ENCODE results near the gene SGF29.

Gene SGF29

GRCh38 chr16:28569021-28569420 is 15.3 kb downstream of the SGF29 start:
- Mint-ChIP-seq H3K4me1 (peaks cover 7% of the 10 kb centered on the region), H3K36me3 (ENCODE audit: low read depth) (peaks cover 26% of the 10 kb centered on the region), H3K4me3 (no peak overlapping the region), H3K27ac (no peak overlapping the region), H3K9me3 (peaks cover 10% of the 10 kb centered on the region), H3K27me3 (no peaks in the 10 kb centered on the region)
- DNase-seq (no peak), ATAC-seq (no peak)

GRCh38 chr16:28569968-28570752 is 16.4 kb downstream of the SGF29 start:
- H3K27ac Mint-ChIP-seq: no peak overlapping the region
- H3K36me3 Mint-ChIP-seq (ENCODE audit: low read depth): peaks cover 25% of the 10 kb centered on the region
- H3K4me3 Mint-ChIP-seq: no peak overlapping the region
- no peaks in the 10 kb centered on the region for H3K27me3 Mint-ChIP-seq
- H3K9me3 Mint-ChIP-seq: peaks cover 10% of the 10 kb centered on the region
- no peak for ATAC-seq
- peaks cover 7% of the 10 kb centered on the region for H3K4me1 Mint-ChIP-seq
- DNase-seq: no peak

DNA sequence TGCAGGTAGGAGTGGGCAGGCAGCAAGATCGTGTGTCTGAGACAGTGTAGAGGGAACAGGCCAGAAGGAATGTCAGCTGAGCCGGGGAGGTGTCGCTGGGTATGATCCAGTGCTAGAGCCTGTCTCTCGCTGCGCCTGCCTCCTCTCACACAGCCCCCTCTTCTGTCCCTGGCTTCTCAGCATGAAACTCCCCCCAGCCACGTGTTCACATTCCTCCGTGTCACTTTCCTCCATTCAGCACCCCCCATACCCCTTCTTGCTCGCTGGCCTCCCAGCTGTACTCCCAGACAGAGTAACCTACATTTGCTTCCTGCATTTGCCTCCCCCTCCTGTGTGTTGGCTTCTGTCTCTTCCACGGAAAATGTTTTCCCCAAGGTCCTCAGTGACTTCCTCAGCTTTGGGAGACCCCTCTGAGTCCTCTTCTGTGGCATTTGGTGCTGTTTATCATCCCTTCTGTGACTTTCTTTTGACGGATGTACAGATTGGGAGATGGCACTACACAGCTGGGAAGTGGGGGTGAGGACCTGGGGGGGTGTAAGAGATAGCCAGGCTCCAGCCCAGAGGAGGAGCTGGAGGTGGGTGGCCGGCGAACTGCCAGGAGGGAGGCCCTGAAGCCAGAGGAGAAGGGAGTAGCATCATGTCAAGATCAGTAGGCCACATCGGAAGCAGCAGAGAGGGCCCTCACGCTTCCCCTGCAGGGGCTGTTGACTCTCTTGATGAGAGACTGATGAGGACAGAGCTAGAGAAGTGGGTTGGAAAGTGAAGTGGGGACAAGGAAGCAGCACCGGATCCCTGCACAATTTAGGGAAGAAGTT is 19.2 kb downstream of the SGF29 start:
- no peak overlapping the region for H3K4me3 Mint-ChIP-seq
- no peak for ATAC-seq
- peaks cover 7% of the 10 kb centered on the region for H3K4me1 Mint-ChIP-seq
- DNase-seq: no peak
- H3K9me3 Mint-ChIP-seq: no peaks in the 10 kb centered on the region
- H3K36me3 Mint-ChIP-seq (ENCODE audit: low read depth): peaks cover 7% of the 10 kb centered on the region
- no peaks in the 10 kb centered on the region for H3K27me3 Mint-ChIP-seq
- peak overlapping the region; percentile 25 for H3K27ac Mint-ChIP-seq

DNA sequence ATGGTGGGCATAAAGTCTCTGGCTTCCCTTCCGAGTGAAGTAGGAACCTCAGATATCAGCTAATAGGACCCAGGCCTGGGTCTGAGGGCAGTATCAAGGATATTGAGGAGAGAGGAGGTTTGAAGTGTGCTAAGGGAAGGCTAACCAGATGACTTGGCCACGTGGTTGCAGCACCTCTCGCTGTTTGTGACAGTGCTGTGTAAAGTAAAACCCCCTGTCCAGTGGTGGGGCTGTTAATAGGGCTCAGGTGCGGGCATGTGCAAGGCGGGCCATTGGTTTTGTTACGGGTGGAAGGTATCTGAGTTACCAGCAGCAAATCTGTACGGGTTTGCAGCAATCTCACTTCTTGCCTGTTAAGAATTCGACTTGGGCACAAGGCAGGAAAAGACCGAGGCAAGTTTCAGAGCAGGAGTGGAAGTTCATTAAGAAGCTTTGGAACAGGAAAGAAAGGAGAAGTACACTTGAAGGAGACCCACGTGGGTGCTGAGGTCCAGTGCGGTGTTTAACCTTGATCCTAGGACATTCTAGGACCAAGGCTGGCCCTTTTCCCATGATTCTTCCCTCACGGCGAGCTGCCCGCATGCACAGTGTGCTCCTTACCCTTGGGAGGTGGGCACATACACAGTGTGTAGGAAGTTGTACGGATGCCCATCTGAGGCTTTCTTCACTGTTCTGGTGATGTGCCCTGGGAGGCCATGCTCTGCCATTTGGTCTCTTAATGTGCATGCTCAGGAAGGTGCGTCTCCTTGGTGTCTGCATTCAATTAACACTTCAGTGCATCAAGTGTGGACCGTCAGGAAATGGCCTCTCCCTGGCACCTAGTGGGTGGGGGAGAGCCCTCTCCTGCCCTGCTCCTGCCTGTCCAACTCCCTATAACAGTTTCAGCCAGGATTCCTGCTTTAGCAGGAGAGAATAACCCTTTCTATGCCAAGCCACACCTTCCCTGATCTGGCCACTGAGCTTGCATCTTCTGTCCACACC is 20.3 kb downstream of the SGF29 start:
- Mint-ChIP-seq H3K27ac (peak overlapping the region; percentile 25), H3K36me3 (ENCODE audit: low read depth) (peaks cover 6% of the 10 kb centered on the region), H3K4me3 (no peak overlapping the region), H3K27me3 (no peaks in the 10 kb centered on the region), H3K9me3 (no peaks in the 10 kb centered on the region), H3K4me1 (peaks cover 12% of the 10 kb centered on the region)
- DNase-seq (no peak), ATAC-seq (no peak)

DNA sequence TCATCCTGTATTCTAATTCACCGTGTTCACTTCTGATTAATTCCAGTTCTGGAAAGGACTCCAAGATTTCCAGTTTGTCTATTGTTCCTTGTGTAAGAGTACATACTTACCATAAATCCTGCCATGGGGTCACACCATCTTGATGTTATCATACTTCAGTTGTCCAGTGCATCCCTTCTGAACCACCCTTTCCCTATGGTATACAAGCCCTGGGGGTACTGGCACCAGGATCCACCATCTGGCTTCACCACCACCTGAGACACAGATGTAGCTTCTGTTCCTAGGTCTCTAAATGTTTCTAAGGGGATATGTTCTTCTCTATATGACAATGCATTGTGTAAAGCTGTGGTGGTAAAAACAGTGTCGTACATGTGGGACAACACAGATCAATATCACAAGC is 21.2 kb downstream of the SGF29 start:
- Mint-ChIP-seq H3K36me3 (ENCODE audit: low read depth) (peaks cover 6% of the 10 kb centered on the region), H3K9me3 (no peaks in the 10 kb centered on the region), H3K4me1 (peaks cover 12% of the 10 kb centered on the region), H3K27ac (no peak overlapping the region), H3K4me3 (no peak overlapping the region), H3K27me3 (no peaks in the 10 kb centered on the region)
- no peak for DNase-seq
- ATAC-seq: no peak

GRCh38 chr16:28575446-28576109 is 21.9 kb downstream of the SGF29 start:
- no peaks in the 10 kb centered on the region for H3K9me3 Mint-ChIP-seq
- peaks cover 12% of the 10 kb centered on the region for H3K4me1 Mint-ChIP-seq
- H3K27me3 Mint-ChIP-seq: no peaks in the 10 kb centered on the region
- peaks cover 6% of the 10 kb centered on the region for H3K36me3 Mint-ChIP-seq (ENCODE audit: low read depth)
- ATAC-seq (no peak), DNase-seq (no peak)
- no peak overlapping the region for H3K4me3 Mint-ChIP-seq
- no peak overlapping the region for H3K27ac Mint-ChIP-seq

GRCh38 chr16:28580726-28581315 is 27.1 kb downstream of the SGF29 start:
- no peaks in the 10 kb centered on the region for H3K9me3 Mint-ChIP-seq
- H3K4me1 Mint-ChIP-seq: peaks cover 5% of the 10 kb centered on the region
- DNase-seq (no peak), ATAC-seq (no peak)
- H3K27ac Mint-ChIP-seq: no peak overlapping the region
- H3K4me3 Mint-ChIP-seq: no peak overlapping the region
- H3K36me3 Mint-ChIP-seq (ENCODE audit: low read depth): peaks cover 17% of the 10 kb centered on the region
- no peaks in the 10 kb centered on the region for H3K27me3 Mint-ChIP-seq

- DNase-seq (no peak), ATAC-seq (no peak)
- Mint-ChIP-seq H3K4me1 (no peaks in the 10 kb centered on the region), H3K27ac (no peak overlapping the region), H3K9me3 (no peaks in the 10 kb centered on the region), H3K4me3 (no peak overlapping the region), H3K36me3 (ENCODE audit: low read depth) (peaks cover 24% of the 10 kb centered on the region), H3K27me3 (no peaks in the 10 kb centered on the region)
These were observed 32.0 kb downstream of the SGF29 start for GRCh38 chr16:28585674-28586073.

DNA sequence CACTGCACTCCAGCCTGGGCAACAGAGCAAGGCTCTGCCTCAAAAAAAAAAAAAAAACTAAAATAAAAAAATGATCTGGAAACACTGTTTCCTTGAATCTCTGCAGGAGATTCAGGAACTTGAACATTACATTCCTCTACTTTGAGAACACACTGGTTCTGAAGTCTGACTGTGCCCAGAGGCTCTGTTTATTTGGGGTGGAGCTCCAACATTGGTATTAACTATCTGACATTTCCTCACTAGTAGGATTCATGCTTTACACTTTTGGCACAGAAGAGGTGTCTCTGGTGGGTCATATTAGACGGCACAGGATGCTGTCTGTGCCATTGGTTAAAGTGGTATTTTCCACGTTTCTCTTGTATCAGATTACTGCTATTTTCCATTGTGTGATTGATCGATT is 32.7 kb downstream of the SGF29 start:
- Mint-ChIP-seq H3K4me1 (no peaks in the 10 kb centered on the region), H3K4me3 (no peak overlapping the region), H3K27ac (no peak overlapping the region), H3K27me3 (no peaks in the 10 kb centered on the region), H3K36me3 (ENCODE audit: low read depth) (peaks cover 23% of the 10 kb centered on the region), H3K9me3 (no peaks in the 10 kb centered on the region)
- DNase-seq (no peak), ATAC-seq (no peak)

DNA sequence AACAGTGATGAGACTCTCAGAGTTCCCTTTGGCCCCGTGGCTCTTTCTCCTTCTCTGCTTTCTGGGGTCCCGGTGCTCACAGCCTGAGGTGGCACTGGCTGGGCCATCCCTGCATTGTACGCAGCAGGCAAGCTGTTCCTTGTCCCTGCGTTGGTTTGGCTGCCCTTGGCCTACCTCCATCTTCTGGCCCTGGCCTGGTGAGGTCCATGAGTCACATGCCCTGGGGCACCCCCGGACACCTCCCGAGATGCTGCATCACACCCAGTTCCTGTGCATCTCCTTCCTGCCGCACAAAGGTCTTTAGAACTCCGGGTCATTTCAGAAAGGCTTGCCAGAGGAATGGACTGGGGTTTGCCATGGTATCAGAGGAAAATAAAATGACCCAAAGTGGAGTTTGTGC is 33.7 kb downstream of the SGF29 start:
- Mint-ChIP-seq H3K27me3 (no peaks in the 10 kb centered on the region), H3K9me3 (no peaks in the 10 kb centered on the region), H3K27ac (no peak overlapping the region), H3K4me3 (no peak overlapping the region), H3K36me3 (ENCODE audit: low read depth) (peaks cover 21% of the 10 kb centered on the region), H3K4me1 (no peaks in the 10 kb centered on the region)
- no peak for DNase-seq
- ATAC-seq: peak; percentile 14

DNA sequence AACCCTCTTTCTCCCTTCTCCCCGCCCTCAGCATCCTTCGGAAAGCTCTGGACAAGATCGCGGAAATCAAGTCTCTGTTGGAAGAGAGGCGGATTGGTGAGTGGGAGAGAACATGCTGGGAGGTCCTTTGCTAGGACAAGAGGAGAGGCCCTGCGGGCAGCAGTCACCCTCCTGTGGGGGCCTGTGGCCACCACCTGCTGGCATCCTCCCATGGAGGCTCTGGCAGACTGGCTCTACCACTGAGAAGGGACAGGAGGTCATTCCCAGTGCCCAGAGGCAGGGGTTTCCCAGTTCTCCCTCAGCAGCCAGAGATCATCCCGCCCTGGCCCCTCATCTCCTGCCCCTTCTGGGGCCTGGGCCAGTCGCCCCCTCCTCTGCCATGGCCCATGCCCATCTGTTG is 35.3 kb downstream of the SGF29 start:
- Mint-ChIP-seq H3K4me3 (no peak overlapping the region), H3K36me3 (ENCODE audit: low read depth) (peaks cover 17% of the 10 kb centered on the region), H3K4me1 (no peaks in the 10 kb centered on the region), H3K27ac (no peak overlapping the region), H3K27me3 (no peaks in the 10 kb centered on the region), H3K9me3 (no peaks in the 10 kb centered on the region)
- ATAC-seq: no peak
- no peak for DNase-seq

DNA sequence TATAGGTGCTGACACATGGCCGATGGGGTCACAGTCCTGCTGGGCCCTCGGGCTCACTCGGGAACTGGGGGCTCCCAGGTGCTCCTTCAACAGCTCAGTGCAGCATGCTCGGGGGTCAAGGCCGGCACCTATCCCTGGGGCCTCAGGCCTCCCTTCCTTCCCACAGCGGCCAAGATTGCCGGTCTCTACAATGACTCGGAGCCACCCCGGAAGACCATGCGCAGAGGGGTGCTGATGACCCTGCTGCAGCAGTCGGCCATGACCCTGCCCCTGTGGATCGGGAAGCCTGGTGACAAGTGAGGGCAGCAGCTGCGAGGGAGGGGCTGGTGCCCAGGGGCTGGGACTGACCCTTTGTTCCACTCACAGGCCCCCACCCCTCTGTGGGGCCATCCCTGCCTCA is 36.2 kb downstream of the SGF29 start:
- Mint-ChIP-seq H3K4me1 (no peaks in the 10 kb centered on the region), H3K36me3 (ENCODE audit: low read depth) (peaks cover 14% of the 10 kb centered on the region), H3K4me3 (no peak overlapping the region), H3K9me3 (no peaks in the 10 kb centered on the region), H3K27ac (no peak overlapping the region), H3K27me3 (no peaks in the 10 kb centered on the region)
- DNase-seq (no peak), ATAC-seq (no peak)

DNA sequence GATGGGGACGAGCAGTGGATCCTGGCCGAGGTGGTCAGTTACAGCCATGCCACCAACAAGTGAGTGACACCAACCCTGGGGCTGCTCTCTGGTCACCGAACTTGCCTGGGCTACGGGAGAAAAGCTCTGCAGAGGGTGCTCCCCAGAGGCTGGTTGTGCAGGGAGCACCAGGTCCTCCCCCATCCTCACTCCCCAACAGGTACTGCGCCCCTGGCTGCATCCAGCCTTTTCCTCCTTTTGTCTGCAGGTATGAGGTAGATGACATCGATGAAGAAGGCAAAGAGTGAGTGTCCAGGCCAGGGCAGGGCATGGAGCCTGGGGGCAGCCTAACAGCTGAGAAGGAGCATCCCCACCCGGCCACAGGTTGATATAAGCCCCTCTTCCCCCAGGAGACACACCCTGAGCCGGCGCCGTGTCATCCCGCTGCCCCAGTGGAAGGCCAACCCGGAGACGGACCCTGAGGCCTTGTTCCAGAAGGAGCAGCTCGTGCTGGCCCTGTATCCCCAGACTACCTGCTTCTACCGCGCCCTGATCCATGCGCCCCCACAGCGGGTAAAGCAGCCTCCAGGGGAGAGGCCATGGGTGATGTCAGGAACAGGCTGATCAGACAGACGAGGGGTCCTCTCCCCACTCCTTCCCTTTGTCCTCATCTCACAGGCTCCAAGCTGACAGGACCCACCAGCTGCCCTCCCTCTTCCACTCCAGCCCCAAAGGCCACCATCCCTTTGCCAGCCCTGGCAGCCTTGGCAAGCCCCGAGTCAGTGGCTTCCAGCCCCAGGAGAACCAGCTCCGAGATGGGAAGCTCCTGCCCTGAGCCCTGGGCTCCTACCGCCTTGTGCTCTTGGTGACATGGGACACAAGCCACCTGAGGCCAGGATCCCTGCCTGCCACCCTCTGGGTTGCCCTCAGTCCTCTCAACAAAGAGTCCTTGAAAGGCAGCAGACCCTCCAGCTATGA is 36.9 kb downstream of the SGF29 start:
- H3K27ac Mint-ChIP-seq: no peak overlapping the region
- no peak for DNase-seq
- H3K9me3 Mint-ChIP-seq: no peaks in the 10 kb centered on the region
- no peak overlapping the region for H3K4me3 Mint-ChIP-seq
- H3K36me3 Mint-ChIP-seq (ENCODE audit: low read depth): peaks cover 12% of the 10 kb centered on the region
- H3K27me3 Mint-ChIP-seq: no peaks in the 10 kb centered on the region
- ATAC-seq: no peak
- no peaks in the 10 kb centered on the region for H3K4me1 Mint-ChIP-seq

All from activated naive CD8-positive, alpha-beta T cell treated with anti-CD3 and anti-CD28 coated beads, Interleukin-2, amount 50 U/mL, for 24 hours (primary cell).